ENCODE data around the gene EFNA2. TPM values are rescaled to one million over a fixed set of nuclear protein-coding genes. Genes with fewer than 3 reads are reported as not detected.

EFNA2 gene
- total RNA-seq, 2 experiments from 2014 or later = not detected

DNA sequence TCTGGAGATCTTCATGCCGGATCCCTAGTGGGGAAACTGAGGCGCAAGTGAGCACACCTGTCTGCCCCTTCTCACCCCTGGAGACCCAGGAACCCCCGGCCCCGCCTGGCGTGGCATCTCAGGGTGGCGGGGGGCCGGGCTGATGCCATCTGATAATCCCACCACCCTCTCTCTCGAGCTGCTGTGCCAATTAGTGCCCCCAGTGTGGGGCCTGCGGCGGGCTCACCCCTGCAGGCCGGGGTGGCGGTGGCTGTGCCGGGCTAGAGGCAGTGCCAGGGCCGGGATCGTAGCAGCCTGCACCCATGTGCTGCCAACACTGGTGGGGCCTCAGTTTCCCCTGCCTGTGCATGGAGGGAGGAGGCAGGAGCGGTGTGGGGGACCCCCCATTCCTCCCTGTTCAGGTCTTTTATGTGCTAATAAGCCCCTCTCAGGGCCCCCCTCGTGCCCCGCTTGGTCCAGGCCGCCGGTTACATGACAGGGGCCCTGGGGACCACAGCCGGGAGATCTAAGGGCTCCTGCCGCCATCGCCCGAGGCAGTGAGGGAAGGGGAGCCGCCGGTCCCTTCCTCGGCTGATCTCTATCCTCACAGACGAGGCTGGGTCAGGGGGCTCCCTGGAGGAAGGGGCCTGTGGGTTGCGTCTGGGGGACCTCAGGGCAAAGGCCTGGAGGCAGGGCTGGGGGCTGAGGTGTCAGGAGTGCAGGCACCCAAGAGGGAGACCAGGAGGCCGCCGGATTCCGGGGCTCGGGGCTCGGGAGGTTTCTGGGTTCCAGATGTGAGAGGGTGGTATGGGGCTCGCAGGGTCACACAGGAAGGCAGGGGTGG lies 8.3 kb downstream of the EFNA2 start:
- CTCF ChIA-PET = no interaction called here
- Mint-ChIP-seq H3K4me3 (no peak overlapping the region), H3K36me3 (ENCODE audit: low read depth) (no peaks in the 10 kb centered on the region), H3K27ac (no peak overlapping the region), H3K4me1 (peaks cover 5% of the 10 kb centered on the region), H3K9me3 (ENCODE audit: low read depth) (no peaks in the 10 kb centered on the region), H3K27me3 (peaks cover 9% of the 10 kb centered on the region)
- POLR2A ChIA-PET = no interaction called here
- DNase-seq (no peak), ATAC-seq (no peak)
- intact Hi-C loops (cut with DNase I, micrococcal nuclease) = no loop called here

DNA sequence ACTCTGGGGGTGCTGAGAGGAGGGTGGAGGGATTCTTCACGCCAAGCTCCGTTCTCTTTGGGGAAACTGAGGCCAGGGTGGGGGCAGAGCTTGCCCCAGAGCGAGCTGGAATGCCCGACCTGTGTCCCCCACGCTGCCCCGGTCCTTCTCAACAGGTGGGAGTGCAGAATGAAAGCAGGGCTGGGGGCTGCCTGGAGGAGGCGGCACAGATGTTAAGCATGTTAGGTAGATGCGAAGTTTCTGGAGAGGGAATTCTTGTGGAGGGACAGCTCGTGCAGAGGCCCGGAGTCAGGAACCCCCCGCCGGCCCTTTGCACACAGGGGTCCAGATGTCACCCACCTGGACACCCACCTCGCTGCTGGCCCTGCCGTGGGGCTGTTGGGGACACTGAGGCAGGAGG lies 9.0 kb downstream of the EFNA2 start:
- DNase-seq = no peak
- ChIA-PET POLR2A (no interaction called here), CTCF (no interaction called here)
- Mint-ChIP-seq H3K4me3 (no peak overlapping the region), H3K9me3 (ENCODE audit: low read depth) (no peaks in the 10 kb centered on the region), H3K36me3 (ENCODE audit: low read depth) (no peaks in the 10 kb centered on the region), H3K27me3 (peaks cover 9% of the 10 kb centered on the region), H3K27ac (no peak overlapping the region), H3K4me1 (peaks cover 5% of the 10 kb centered on the region)
- intact Hi-C loops (cut with DNase I, micrococcal nuclease) = no loop called here
- ATAC-seq = no peak

DNA sequence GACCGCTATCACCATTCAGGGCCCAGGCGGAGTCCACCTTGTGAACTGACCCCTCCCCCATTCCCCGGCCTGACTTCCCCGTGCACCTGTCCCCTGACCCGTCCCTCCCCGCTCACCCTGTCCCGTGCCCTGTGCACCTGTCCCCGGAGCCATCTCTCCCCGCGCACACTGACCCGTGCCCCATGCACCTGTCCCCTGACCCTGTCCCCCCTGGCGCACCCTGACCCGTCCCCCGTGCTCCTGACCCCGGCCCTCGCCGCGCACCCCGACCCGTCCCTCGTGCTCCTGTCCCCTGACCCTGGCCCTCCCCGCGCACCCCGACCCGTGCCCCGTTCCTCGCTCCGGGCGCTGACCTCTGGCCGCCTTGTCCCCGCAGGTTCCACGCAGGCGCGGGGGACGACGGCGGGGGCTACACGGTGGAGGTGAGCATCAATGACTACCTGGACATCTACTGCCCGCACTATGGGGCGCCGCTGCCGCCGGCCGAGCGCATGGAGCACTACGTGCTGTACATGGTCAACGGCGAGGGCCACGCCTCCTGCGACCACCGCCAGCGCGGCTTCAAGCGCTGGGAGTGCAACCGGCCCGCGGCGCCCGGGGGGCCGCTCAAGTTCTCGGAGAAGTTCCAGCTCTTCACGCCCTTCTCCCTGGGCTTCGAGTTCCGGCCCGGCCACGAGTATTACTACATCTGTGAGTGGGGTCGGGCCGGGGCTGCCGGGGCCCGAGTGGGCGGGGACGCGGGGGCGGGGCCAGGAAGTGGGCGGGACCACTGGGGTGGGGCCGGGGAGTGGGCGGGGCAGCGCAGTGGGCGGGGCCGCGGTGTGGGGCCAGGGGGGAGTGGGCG lies 9.7 kb downstream of the EFNA2 start:
- ChIA-PET CTCF (no interaction called here), POLR2A (no interaction called here)
- no peaks in the 10 kb centered on the region for H3K36me3 Mint-ChIP-seq (ENCODE audit: low read depth)
- peak; percentile 37 for ATAC-seq
- no peaks in the 10 kb centered on the region for H3K9me3 Mint-ChIP-seq (ENCODE audit: low read depth)
- H3K27ac Mint-ChIP-seq = no peak overlapping the region
- H3K4me1 Mint-ChIP-seq = peaks cover 5% of the 10 kb centered on the region
- H3K27me3 Mint-ChIP-seq = peaks cover 9% of the 10 kb centered on the region
- no peak overlapping the region for H3K4me3 Mint-ChIP-seq
- intact Hi-C loops (cut with DNase I, micrococcal nuclease) = no loop called here
- peak; percentile 73 for DNase-seq

DNA sequence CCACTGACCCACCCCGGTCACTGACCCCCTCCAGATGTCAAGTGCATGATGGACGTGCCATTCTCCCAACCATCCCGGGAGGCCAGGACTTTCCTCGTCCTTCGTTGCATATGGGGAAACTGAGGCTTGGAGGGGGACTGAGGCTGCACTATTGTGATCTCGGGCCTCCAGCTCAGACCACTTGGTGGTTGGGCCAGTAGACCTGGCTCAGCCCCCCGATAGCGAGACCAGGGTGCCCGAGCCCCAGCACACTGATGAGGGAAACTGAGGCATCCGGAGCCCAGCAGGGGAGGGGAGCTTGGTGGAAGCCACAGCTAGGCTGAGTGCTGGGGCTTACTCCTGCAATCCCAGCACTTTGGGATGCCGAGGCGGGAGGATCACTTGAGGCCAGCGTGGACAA lies 10.4 kb downstream of the EFNA2 start:
- Mint-ChIP-seq H3K9me3 (ENCODE audit: low read depth) (no peaks in the 10 kb centered on the region), H3K4me3 (no peak overlapping the region), H3K27me3 (peaks cover 9% of the 10 kb centered on the region), H3K27ac (no peak overlapping the region), H3K4me1 (peaks cover 5% of the 10 kb centered on the region), H3K36me3 (ENCODE audit: low read depth) (no peaks in the 10 kb centered on the region)
- CTCF ChIA-PET = interaction anchor here (0.6 kb wide), 1 partner anchor 50 kb away, joined by 3 read pairs; no protein-coding TSS in a partner anchor
- intact Hi-C loops (cut with DNase I, micrococcal nuclease) = no loop called here
- POLR2A ChIA-PET = no interaction called here
- ATAC-seq (no peak), DNase-seq (no peak)

DNA sequence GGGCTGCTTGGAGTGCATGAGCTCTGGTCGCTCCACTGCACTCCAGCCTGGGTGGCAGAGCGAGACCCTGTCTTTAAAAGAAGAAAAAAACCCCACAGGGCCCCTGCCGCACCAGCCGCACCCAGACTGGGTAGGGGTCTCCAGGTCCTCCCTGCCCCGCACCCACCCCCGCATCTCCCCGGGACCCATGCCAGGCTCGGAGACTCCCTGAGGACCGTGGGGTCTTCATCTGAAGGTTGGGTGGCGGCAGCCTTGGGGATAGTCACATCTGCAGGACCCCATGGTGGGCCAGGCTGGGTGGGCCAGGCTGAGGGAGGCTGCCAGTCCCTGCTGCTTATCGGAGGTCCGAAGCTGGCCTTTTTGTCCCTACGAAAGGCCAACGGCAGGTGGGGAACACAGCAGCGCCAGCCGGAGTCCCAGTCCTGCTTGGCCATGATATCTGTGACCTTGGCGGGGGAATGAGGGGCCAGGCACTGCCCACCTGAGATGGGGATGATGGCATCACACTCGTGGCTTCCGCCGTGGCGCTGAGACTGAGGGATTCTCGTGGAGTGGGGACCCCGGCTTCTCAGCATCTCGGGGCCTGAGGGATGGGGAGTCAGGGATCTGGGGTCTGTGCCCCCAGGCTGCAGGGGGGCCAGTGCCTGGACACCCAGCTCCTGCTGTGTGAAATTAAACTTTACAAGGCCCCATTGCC lies 11.1 kb downstream of the EFNA2 start:
- no peak for ATAC-seq
- H3K27me3 Mint-ChIP-seq = peaks cover 9% of the 10 kb centered on the region
- peaks cover 5% of the 10 kb centered on the region for H3K4me1 Mint-ChIP-seq
- no peaks in the 10 kb centered on the region for H3K9me3 Mint-ChIP-seq (ENCODE audit: low read depth)
- no peak for DNase-seq
- no peak overlapping the region for H3K4me3 Mint-ChIP-seq
- no peaks in the 10 kb centered on the region for H3K36me3 Mint-ChIP-seq (ENCODE audit: low read depth)
- H3K27ac Mint-ChIP-seq = no peak overlapping the region
- CTCF ChIA-PET = interaction anchor here (0.6 kb wide), 1 partner anchor 50 kb away, joined by 3 read pairs; no protein-coding TSS in a partner anchor
- intact Hi-C loops (cut with DNase I, micrococcal nuclease) = no loop called here
- POLR2A ChIA-PET = no interaction called here

DNA sequence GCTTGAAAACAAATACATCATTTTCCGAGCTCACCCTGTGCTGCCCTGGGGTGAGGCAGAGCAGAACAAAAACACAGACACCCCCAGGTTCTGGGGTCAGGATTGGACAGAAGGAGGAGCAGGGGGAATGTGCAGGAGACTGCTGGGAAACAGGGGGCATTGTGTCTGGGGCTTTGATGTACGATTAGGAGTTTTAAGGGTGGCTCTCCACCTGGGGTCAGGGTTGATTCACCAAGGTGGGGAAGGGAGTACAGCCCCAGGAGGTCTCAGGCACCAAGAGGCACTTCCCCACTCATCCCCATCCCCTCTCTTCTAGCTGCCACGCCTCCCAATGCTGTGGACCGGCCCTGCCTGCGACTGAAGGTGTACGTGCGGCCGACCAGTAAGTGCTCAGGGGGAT lies 12.6 kb downstream of the EFNA2 start:
- Mint-ChIP-seq H3K4me1 (peaks cover 5% of the 10 kb centered on the region), H3K4me3 (no peak overlapping the region), H3K36me3 (ENCODE audit: low read depth) (no peaks in the 10 kb centered on the region), H3K9me3 (ENCODE audit: low read depth) (no peaks in the 10 kb centered on the region), H3K27me3 (peaks cover 5% of the 10 kb centered on the region), H3K27ac (no peak overlapping the region)
- ChIA-PET CTCF (no interaction called here), POLR2A (no interaction called here)
- ATAC-seq = no peak
- intact Hi-C loops (cut with DNase I, micrococcal nuclease) = no loop called here
- DNase-seq = no peak

DNA sequence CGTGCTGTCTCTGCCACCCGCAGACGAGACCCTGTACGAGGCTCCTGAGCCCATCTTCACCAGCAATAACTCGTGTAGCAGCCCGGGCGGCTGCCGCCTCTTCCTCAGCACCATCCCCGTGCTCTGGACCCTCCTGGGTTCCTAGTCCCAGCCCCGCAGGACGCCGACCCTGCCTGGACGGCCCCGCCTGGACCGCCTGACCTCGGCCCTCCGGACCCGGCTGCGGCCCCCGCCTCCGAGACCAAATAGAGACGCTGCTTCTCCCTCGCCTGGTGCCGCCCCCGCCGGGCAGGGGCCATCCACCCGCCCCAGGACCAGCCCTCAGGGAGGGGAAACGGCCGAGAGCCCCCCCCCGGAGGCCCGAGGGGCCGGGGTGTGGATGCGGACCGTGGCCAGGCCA lies 14.1 kb downstream of the EFNA2 start:
- H3K4me1 Mint-ChIP-seq = peaks cover 3% of the 10 kb centered on the region
- H3K27ac Mint-ChIP-seq = no peak overlapping the region
- no peaks in the 10 kb centered on the region for H3K9me3 Mint-ChIP-seq (ENCODE audit: low read depth)
- no peak overlapping the region for H3K4me3 Mint-ChIP-seq
- no peak for ATAC-seq
- POLR2A ChIA-PET = no interaction called here
- no peaks in the 10 kb centered on the region for H3K36me3 Mint-ChIP-seq (ENCODE audit: low read depth)
- intact Hi-C loops (cut with DNase I, micrococcal nuclease) = no loop called here
- no peak for DNase-seq
- peaks cover 2% of the 10 kb centered on the region for H3K27me3 Mint-ChIP-seq
- CTCF ChIA-PET = no interaction called here

DNA sequence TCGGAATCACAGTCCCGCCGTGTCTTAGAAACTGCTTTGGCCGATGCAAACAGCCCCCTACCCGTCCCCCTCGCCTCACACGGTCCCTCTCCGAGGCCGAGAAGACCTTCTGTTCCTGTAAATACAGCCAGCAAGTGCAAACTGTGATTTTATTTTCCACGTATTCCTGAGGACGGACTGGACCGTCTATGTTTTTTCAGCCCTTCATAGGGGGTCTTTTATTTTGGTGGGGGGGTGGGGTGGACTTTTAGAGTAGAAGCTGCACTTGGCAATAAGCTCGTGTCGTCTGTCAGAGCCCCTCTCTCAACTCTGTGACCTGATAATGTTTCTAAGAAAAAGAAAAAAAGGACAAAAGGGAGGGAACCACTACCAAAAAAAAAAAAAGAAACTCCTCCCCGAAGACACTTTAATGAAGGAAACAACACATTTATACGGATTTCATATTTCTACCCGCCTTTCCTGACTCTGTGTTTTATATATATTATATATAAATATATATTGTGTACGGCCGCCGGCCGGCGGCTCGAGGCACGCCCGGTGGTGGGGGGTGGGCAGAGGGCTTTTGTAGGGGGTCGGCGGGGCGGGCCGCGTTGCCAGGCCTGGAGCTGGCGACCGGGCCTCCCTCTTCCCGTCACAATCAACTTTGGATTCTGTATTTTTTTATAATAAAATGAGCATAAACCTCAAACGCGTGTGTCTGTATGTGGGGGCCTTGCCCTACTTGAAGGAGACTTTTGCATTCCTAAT lies 15.2 kb downstream of the EFNA2 start:
- CTCF ChIA-PET = no interaction called here
- H3K36me3 Mint-ChIP-seq (ENCODE audit: low read depth) = no peaks in the 10 kb centered on the region
- H3K9me3 Mint-ChIP-seq (ENCODE audit: low read depth) = no peaks in the 10 kb centered on the region
- POLR2A ChIA-PET = no interaction called here
- no peaks in the 10 kb centered on the region for H3K4me1 Mint-ChIP-seq
- intact Hi-C loops (cut with DNase I, micrococcal nuclease) = no loop called here
- H3K27me3 Mint-ChIP-seq = no peaks in the 10 kb centered on the region
- H3K4me3 Mint-ChIP-seq = no peak overlapping the region
- DNase-seq = no peak
- H3K27ac Mint-ChIP-seq = no peak overlapping the region
- no peak for ATAC-seq

DNA sequence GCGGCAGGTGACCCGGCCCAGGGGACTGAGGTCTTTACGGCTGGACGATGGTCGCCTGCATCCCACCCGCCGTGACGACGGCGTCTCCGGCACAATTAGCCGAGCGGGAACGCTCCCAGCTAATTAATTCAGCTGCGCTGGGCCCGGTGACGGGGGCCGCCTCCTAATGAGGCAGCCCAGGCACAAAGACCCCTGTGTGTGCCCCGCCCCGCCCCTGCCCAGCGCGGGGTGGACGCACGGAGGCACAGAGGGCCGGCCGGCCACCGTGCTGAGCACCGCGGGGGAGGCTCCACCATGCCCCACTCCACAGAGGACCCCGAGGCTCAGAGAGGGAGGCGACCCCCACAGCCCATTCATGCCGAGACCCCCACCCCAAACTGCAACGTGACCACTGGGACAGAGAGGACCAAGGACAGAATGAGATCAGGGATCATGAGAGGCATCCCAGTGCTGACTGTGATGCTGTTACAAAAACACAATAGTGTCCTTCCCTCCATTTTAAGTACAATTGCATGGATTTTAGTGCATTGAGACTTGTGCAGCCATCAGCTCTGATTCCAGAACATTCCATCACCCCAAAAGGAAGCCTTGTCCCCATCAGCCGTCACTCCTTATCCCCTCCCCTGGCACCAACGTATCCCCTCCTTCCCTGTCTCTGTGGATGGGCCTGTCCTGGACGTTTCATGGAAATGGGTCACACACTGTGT lies 17.0 kb downstream of the EFNA2 start:
- CTCF ChIA-PET = interaction anchor here (1.0 kb wide), 2 partner anchors 12 to 23 kb away, joined by 3 to 4 read pairs; no protein-coding TSS in a partner anchor
- H3K9me3 Mint-ChIP-seq (ENCODE audit: low read depth) = no peaks in the 10 kb centered on the region
- intact Hi-C loops (cut with DNase I, micrococcal nuclease) = no loop called here
- H3K4me3 Mint-ChIP-seq = no peak overlapping the region
- H3K27me3 Mint-ChIP-seq = no peaks in the 10 kb centered on the region
- no peaks in the 10 kb centered on the region for H3K4me1 Mint-ChIP-seq
- H3K36me3 Mint-ChIP-seq (ENCODE audit: low read depth) = no peaks in the 10 kb centered on the region
- DNase-seq (no peak), ATAC-seq (no peak)
- H3K27ac Mint-ChIP-seq = no peak overlapping the region
- POLR2A ChIA-PET = no interaction called here

DNA sequence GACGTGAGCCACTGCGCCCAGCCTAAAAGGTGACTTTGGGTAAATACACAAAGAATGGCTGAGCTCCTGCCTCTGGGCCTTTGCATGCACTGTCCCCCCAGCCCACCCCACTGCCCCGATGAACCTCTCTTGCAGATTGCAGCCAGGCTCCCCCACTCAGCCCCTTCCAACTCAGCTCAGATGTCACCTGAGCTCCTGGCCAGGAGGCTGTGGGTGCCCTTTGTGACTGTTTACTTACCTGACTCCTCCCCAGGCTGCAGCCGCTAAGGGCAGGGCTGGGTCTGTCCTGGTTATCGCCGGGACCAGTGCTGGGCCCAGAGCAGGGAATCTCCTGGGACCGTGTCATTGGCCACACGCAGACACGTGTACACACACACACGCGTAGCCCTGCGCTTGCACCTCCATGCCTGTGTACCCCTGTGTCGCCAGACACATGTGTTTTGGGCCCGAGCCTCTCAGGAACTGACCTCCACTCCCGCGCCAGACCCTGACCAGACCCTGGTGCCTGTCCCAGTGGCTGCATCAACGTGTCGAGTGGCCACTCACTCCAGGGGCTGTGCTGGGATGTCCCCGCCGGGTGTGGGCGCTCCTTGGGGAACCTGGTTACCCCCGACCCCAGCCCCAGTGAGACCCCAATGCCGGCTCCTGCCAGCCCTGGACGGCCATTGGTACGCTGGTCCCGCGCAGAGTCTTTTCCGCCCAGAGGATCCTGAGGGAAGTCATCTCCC lies 18.7 kb downstream of the EFNA2 start:
- Mint-ChIP-seq H3K4me1 (no peaks in the 10 kb centered on the region), H3K36me3 (ENCODE audit: low read depth) (no peaks in the 10 kb centered on the region), H3K9me3 (ENCODE audit: low read depth) (no peaks in the 10 kb centered on the region), H3K27ac (no peak overlapping the region), H3K27me3 (no peaks in the 10 kb centered on the region), H3K4me3 (no peak overlapping the region)
- intact Hi-C loops (cut with DNase I, micrococcal nuclease) = no loop called here
- ChIA-PET CTCF (no interaction called here), POLR2A (no interaction called here)
- no peak for DNase-seq
- ATAC-seq = no peak
